ENCODE results near the gene LRMDA. TPM values are rescaled to one million over a fixed set of nuclear protein-coding genes. Genes with fewer than 3 reads are reported as not detected.

The LRMDA gene
- total and polyA plus RNA-seq, 12 donors = 30.7 to 132 (median 78.1) TPM

DNA sequence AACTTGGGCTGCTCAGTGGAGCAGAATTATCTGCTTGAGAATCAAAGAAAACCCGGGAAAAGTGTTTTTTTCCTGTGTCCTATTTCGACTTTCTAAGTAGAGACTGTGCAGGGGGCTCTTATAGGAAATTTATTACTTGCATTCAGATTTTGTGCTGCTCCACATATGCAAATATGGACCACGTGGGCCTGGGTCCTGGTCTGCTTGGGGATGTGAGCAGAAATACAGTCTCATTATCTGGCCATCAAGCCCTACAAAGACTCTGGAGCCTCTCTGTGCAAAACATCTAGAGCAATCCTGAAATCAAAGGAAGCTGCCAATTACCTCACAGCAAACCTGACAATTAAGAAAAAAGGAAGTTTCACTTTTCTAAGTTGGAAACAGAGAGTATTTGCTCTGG lies 216.9 kb downstream of the LRMDA start:
- TF ChIP-seq POLR2A (IDR thresholded peaks at IDR 0.05) = no peak
- TF ChIP-seq, protein P1, sequence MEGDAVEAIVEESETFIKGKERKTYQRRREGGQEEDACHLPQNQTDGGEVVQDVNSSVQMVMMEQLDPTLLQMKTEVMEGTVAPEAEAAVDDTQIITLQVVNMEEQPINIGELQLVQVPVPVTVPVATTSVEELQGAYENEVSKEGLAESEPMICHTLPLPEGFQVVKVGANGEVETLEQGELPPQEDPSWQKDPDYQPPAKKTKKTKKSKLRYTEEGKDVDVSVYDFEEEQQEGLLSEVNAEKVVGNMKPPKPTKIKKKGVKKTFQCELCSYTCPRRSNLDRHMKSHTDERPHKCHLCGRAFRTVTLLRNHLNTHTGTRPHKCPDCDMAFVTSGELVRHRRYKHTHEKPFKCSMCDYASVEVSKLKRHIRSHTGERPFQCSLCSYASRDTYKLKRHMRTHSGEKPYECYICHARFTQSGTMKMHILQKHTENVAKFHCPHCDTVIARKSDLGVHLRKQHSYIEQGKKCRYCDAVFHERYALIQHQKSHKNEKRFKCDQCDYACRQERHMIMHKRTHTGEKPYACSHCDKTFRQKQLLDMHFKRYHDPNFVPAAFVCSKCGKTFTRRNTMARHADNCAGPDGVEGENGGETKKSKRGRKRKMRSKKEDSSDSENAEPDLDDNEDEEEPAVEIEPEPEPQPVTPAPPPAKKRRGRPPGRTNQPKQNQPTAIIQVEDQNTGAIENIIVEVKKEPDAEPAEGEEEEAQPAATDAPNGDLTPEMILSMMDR (IDR thresholded peaks at IDR 0.05) = no peak
- H3K27me3 ChIP-seq = no peaks in the 10 kb centered on the region
- H3K36me3 ChIP-seq (replicated peaks in 1 of 2) = no peaks in the 10 kb centered on the region
- intact Hi-C loops (cut with DNase I) = no loop called here
- DNase-seq = no peak
- H3K4me3 ChIP-seq = no peak overlapping the region
- 76 to 91% (median 86%) methylated on average over 3 of the region's 3 CpGs for whole genome bisulfite sequencing, 4 donors
- no peaks in the 10 kb centered on the region for H3K4me1 ChIP-seq (replicated peaks in 1 of 2)
- H3K27ac ChIP-seq = no peak overlapping the region
- H3K9me3 ChIP-seq (replicated peaks in 1 of 3) = no peaks in the 10 kb centered on the region

DNA sequence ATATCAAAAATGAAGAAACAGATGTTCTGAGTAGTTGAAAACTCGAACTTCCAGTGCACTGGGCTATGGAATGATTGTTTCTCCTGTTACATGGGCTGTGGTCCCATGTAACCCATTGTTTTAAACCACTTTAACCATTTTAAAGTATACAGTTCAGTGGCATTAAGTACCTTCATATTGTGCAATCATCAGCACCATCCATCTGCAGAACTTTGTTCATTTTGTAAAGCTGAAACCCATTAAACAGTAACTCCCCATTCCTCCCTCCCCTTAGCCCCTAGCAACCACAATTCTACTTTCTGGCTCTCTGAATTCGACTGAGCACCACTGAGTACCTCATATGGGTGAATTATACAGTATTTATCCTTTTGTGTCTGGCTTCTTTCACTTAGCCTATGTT lies 217.4 kb downstream of the LRMDA start:
- intact Hi-C loops (cut with DNase I) = no loop called here
- no peak for DNase-seq
- H3K27me3 ChIP-seq = no peaks in the 10 kb centered on the region
- 82 to 92% (median 85%) methylated on average over 2 of the region's 2 CpGs for WGBS, 4 donors
- H3K36me3 ChIP-seq (replicated peaks in 1 of 2) = no peaks in the 10 kb centered on the region
- TF ChIP-seq, protein P1 (IDR thresholded peaks at IDR 0.05) = no peak
- TF ChIP-seq POLR2A (IDR thresholded peaks at IDR 0.05) = no peak
- no peak overlapping the region for H3K27ac ChIP-seq
- H3K9me3 ChIP-seq (replicated peaks in 1 of 3) = no peaks in the 10 kb centered on the region
- H3K4me3 ChIP-seq = no peak overlapping the region
- H3K4me1 ChIP-seq (replicated peaks in 1 of 2) = peaks cover 1 to 3% of the 10 kb centered on the region in 2 donors

DNA sequence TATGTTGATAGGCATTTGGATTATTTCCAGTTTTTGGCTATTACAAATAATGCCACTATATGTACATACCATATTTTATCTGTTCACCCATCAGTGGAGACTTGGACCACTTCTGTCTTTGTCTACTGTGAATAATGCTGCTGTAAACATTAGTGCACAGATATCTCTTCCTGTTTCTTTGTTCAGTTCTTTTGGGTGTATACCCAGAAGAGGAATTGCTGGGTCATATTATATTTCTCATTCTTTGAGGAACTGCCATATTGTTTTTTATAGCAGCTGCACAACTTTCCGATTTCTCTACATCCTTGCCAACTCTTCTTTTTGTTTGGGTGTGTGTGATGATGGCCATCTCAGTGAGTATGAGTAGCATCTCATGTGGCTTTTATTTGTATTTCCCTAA lies 218.0 kb downstream of the LRMDA start:
- intact Hi-C loops (cut with DNase I) = no loop called here
- 75 to 94% (median 87%) methylated on average over 1 of the region's 1 CpG for WGBS, 4 donors

DNA sequence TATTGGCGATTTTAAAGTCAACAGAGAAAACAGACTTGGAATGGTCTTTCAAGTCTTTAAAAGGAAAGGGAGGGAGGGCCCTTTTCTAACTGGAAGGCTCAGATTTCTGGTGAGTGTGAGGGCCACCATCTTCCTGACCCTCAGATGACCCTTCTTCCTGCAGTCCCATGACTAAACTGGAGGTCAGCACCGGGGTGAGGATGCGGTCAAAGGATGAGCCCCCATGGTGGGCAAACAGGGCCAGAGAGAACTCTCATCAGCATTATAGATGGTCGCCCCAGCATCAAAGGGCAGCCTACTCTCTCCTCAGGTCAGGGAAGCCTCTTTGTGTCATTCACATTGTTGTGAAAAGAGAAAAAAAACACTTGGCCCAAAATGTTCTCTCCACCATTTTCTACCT lies 219.2 kb downstream of the LRMDA start:
- no peaks in the 10 kb centered on the region for H3K9me3 ChIP-seq (replicated peaks in 1 of 3)
- TF ChIP-seq, protein P1 (IDR thresholded peaks at IDR 0.05) = no peak
- no peak for TF ChIP-seq POLR2A (IDR thresholded peaks at IDR 0.05)
- no peaks in the 10 kb centered on the region for H3K27me3 ChIP-seq
- no peaks in the 10 kb centered on the region for H3K36me3 ChIP-seq (replicated peaks in 1 of 2)
- H3K4me1 ChIP-seq (replicated peaks in 1 of 2) = peaks cover 18 to 21% of the 10 kb centered on the region in 2 donors
- DNase-seq = no peak
- H3K4me3 ChIP-seq = no peak overlapping the region
- WGBS, 4 donors = 76 to 86% (median 81%) methylated on average over 4 of the region's 4 CpGs
- intact Hi-C loops (cut with DNase I) = loop anchor here (5.0 to 10.0 kb wide), 2 partner anchors 246 to 248 kb away; partner anchors contain the start of gene ZNF503 (in 2 of the 2)
- no peak overlapping the region for H3K27ac ChIP-seq

More for the DNA sequence above, 218.0 kb downstream of the LRMDA start:
- DNase-seq = no peak
- Histone ChIP-seq H3K36me3 (replicated peaks in 1 of 2) (no peaks in the 10 kb centered on the region), H3K4me1 (replicated peaks in 1 of 2) (peaks cover 7 to 9% of the 10 kb centered on the region in 2 donors), H3K27me3 (no peaks in the 10 kb centered on the region), H3K27ac (no peak overlapping the region), H3K9me3 (replicated peaks in 1 of 3) (no peaks in the 10 kb centered on the region), H3K4me3 (no peak overlapping the region)
- TF ChIP-seq, protein P1 (IDR thresholded peaks at IDR 0.05) = no peak
- TF ChIP-seq POLR2A (IDR thresholded peaks at IDR 0.05) = no peak

Measured in adrenal gland (tissue), 12 donors.